NCI-H748 (cell line): ENCODE data around the gene FAM219B.
"Not testable (repeated sequence)": the region's sequence is repeated elsewhere in the genome, so short reads cannot be mapped to it uniquely, and the experiment has no call there.

ENCODE experiments used
- DNase-seq: peaks from one replicate; lab custom pipeline; 2025; ENCODE audit not compliant: unreplicated experiment; lab: John Stamatoyannopoulos, UW

The FAM219B gene

GRCh38 chr15:74904190-74904805 lies 2.4 kb downstream of the FAM219B start:
- no peak for DNase-seq

GRCh38 chr15:74903676-74904075 lies 3.0 kb downstream of the FAM219B start:
- no peak for DNase-seq

GRCh38 chr15:74902295-74903075 lies 4.2 kb downstream of the FAM219B start:
- no peak for DNase-seq

GRCh38 chr15:74901612-74902063 lies 5.0 kb downstream of the FAM219B start:
- peak; percentile 29 for DNase-seq

GRCh38 chr15:74897300-74897701 lies 9.3 kb downstream of the FAM219B start:
- DNase-seq, result no peak

GRCh38 chr15:74896316-74896715 lies 10.3 kb downstream of the FAM219B start:
- no peak for DNase-seq

GRCh38 chr15:74895830-74896229 lies 10.8 kb downstream of the FAM219B start:
- DNase-seq, result no peak

GRCh38 chr15:74894383-74894782 lies 12.3 kb downstream of the FAM219B start:
- not testable (repeated sequence) for DNase-seq

- DNase-seq, result no peak
Observed at GRCh38 chr15:74893627-74894026, 13.0 kb downstream of the FAM219B start.

- no peak for DNase-seq
Observed at GRCh38 chr15:74892931-74893330, 13.7 kb downstream of the FAM219B start.

GRCh38 chr15:74892313-74892712 lies 14.3 kb downstream of the FAM219B start:
- no peak for DNase-seq

- no peak for DNase-seq
Observed at GRCh38 chr15:74891469-74891868, 15.2 kb downstream of the FAM219B start.

- DNase-seq, result no peak
Observed at GRCh38 chr15:74890665-74890960, 16.0 kb downstream of the FAM219B start.

- DNase-seq, result peak; percentile 80
Observed at GRCh38 chr15:74889883-74890664, 16.6 kb downstream of the FAM219B start, which contains the start of gene MPI. MPI (plus strand) TSS chr15:74890042; CDS start chr15:74890074, 32 bp downstream.

GRCh38 chr15:74889390-74889882 lies 17.2 kb downstream of the FAM219B start:
- no peak for DNase-seq

- no peak for DNase-seq
Observed at GRCh38 chr15:74888716-74889115, 17.9 kb downstream of the FAM219B start.

- not testable (repeated sequence) for DNase-seq
Observed at GRCh38 chr15:74887537-74888193, 19.0 kb downstream of the FAM219B start.

GRCh38 chr15:74885461-74885860 lies 21.2 kb downstream of the FAM219B start:
- no peak for DNase-seq

GRCh38 chr15:74884428-74885223 lies 22.0 kb downstream of the FAM219B start:
- no peak for DNase-seq

GRCh38 chr15:74882528-74882927 lies 24.1 kb downstream of the FAM219B start:
- no peak for DNase-seq
